ENCODE measurements around the gene COL10A1. TPM values are rescaled to one million over a fixed set of nuclear protein-coding genes. Genes with fewer than 3 reads are reported as not detected.

The COL10A1 gene
- total RNA-seq, result 0.05 TPM
- long read RNA-seq, result 0 reads

DNA sequence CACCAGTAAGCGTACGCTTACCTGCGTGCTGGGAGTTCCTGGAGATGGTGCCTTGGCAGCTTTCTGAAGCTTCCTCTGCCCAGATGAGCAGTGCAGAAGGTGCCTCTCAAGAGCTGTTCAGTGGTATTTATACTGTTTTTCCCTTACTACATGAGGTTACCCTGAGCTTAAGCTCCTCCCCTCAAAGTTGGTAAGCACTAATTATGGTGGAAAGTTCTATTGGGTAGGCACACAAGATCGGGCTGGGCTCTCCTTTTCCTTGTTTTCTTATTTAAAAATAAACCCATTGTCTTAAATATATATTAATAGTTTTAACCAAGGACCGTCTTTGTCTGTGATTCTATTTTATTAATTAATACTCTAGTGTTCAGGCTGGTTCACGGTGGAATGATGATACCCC, at the start of gene COL10A1:
Gene COL10A1 (minus strand): TSS at position 101 of the 400 bp plus-strand sequence. CDS start 640 bp downstream, outside the sequence.
- intact Hi-C loops (cut with micrococcal nuclease), result no loop called here
- no peak for DNase-seq
- TF ChIP-seq, protein P1, sequence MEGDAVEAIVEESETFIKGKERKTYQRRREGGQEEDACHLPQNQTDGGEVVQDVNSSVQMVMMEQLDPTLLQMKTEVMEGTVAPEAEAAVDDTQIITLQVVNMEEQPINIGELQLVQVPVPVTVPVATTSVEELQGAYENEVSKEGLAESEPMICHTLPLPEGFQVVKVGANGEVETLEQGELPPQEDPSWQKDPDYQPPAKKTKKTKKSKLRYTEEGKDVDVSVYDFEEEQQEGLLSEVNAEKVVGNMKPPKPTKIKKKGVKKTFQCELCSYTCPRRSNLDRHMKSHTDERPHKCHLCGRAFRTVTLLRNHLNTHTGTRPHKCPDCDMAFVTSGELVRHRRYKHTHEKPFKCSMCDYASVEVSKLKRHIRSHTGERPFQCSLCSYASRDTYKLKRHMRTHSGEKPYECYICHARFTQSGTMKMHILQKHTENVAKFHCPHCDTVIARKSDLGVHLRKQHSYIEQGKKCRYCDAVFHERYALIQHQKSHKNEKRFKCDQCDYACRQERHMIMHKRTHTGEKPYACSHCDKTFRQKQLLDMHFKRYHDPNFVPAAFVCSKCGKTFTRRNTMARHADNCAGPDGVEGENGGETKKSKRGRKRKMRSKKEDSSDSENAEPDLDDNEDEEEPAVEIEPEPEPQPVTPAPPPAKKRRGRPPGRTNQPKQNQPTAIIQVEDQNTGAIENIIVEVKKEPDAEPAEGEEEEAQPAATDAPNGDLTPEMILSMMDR (IDR thresholded peaks at IDR 0.05; ENCODE audit: borderline replicate concordance), result no peak
- no peaks in the 10 kb centered on the region for H3K27me3 ChIP-seq (ENCODE audit: low read depth)
- no peaks in the 10 kb centered on the region for H3K9me3 ChIP-seq (replicated peaks)
- H3K27ac ChIP-seq (replicated peaks), result no peak within 1 kb of the TSS
- H3K4me3 ChIP-seq, result no peak within 1 kb of the TSS
- H3K36me3 ChIP-seq, result peaks cover 7% of the 10 kb centered on the region
- H3K4me1 ChIP-seq, result peaks cover 19% of the 10 kb centered on the region

DNA sequence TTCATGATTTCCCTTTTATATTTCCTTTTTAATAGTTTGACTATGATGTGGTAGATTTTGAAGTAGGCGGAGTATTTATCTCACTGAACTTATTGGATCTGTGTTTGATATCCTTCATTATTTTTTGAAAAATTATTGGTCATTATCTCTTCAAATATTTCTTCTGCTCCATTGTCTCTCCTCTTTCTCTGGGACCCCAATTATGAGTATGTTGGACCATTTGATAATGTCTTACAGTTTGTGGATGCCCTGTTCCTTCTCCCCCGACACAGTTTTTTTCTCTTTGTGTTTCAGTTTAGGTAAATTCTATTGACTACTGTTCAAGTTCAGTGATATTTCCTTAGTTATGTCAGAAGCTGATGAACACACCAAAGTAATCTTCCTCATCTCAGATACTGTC, 49.4 kb upstream of the COL10A1 start:
- intact Hi-C loops (cut with micrococcal nuclease), result no loop called here
- DNase-seq, result no peak
- TF ChIP-seq, protein P1 (IDR thresholded peaks at IDR 0.05; ENCODE audit: borderline replicate concordance), result no peak
- H3K4me1 ChIP-seq, result peaks cover 7% of the 10 kb centered on the region
- H3K4me3 ChIP-seq, result no peak overlapping the region
- no peak overlapping the region for H3K27ac ChIP-seq (replicated peaks)
- H3K9me3 ChIP-seq (replicated peaks), result peaks cover 23% of the 10 kb centered on the region
- H3K27me3 ChIP-seq (ENCODE audit: low read depth), result no peaks in the 10 kb centered on the region
- peaks cover 17% of the 10 kb centered on the region for H3K36me3 ChIP-seq

DNA sequence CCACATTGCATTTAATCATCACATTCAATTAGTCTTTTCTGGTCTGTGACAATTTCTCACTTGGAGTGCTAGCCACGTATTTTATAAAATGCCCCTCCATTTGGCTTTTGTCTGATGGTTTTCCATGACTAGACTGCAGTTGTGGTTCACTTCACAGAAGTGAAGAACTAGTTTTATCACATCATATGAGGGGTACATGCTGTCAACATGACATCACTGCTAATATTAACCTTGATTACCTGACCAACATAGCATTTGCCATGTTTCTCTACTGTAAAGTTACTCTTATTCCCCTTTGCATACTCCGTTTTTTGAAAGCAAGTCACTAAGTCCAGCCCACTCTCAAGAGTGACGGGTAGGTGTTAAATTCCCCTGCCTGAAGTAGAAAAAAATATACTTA, 48.0 kb upstream of the COL10A1 start:
- TF ChIP-seq, protein P1 (IDR thresholded peaks at IDR 0.05; ENCODE audit: borderline replicate concordance), result no peak
- H3K9me3 ChIP-seq (replicated peaks), result peaks cover 23% of the 10 kb centered on the region
- H3K4me3 ChIP-seq, result no peak overlapping the region
- no peak for DNase-seq
- H3K27ac ChIP-seq (replicated peaks), result no peak overlapping the region
- H3K27me3 ChIP-seq (ENCODE audit: low read depth), result no peaks in the 10 kb centered on the region
- intact Hi-C loops (cut with micrococcal nuclease), result no loop called here
- peaks cover 8% of the 10 kb centered on the region for H3K4me1 ChIP-seq
- H3K36me3 ChIP-seq, result peaks cover 17% of the 10 kb centered on the region

DNA sequence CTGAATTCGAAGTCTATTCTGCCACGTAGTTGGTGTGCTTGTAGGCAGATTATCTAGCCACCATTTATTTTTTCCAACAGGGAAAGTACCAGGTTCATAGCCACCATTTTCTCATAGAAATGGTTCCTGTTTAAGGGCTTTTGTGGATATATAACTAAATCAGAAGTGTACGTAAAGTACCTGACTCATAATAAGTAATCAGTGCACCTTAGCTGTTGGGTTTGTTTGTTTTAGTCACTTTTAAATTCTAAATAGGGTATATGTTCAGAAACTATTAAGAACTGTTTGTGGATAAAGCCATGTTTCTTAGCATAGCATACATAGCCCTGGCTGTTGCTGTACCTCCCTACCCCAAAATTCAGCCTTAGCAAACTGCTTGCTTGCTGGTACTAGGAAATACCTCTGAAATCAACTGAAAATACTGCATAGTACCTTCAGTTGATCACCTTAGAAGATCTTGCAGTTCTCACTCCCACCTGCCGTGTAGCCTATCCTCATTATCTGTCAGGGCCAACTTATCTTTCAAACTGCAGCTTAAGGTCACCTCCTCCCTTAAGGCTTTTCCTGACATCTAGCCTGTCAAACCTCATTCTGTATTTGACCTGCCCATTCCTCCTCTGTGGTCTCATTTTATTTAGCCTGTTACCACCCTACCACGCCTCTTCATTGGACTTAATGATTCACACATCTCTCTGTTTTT, 44.6 kb upstream of the COL10A1 start:
- peaks cover 26% of the 10 kb centered on the region for H3K9me3 ChIP-seq (replicated peaks)
- intact Hi-C loops (cut with micrococcal nuclease), result no loop called here

DNA sequence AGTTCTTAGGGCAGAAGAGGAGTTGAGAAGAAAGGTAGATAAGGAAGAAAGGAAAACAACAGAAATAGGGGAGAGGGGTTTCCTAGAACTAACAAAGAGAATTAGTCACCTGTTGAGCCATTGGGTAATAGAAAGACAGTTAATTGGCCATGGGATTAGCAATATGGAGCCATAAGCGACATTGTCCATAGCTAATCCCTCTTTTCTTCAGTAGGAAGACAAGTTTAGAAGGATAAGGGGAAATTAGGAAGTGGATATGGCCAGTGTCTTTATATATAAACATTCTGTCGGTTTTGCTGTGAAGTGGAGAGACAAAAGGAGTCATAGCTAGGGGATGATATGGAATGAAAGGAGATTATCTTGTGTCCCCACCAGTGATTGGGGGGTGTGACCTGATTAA, 43.9 kb upstream of the COL10A1 start:
- DNase-seq, result no peak
- intact Hi-C loops (cut with micrococcal nuclease), result no loop called here
- Histone ChIP-seq H3K36me3 (peaks cover 3% of the 10 kb centered on the region), H3K4me1 (peaks cover 17% of the 10 kb centered on the region), H3K4me3 (no peak overlapping the region), H3K27ac (replicated peaks) (no peak overlapping the region), H3K9me3 (replicated peaks) (peaks cover 20% of the 10 kb centered on the region), H3K27me3 (ENCODE audit: low read depth) (no peaks in the 10 kb centered on the region)
- TF ChIP-seq, protein P1 (IDR thresholded peaks at IDR 0.05; ENCODE audit: borderline replicate concordance), result no peak

More for the DNA sequence above, 44.6 kb upstream of the COL10A1 start:
- Histone ChIP-seq H3K4me1 (peaks cover 17% of the 10 kb centered on the region), H3K27ac (replicated peaks) (no peak overlapping the region), H3K36me3 (peaks cover 9% of the 10 kb centered on the region), H3K4me3 (no peak overlapping the region), H3K27me3 (ENCODE audit: low read depth) (no peaks in the 10 kb centered on the region)
- DNase-seq, result no peak
- TF ChIP-seq, protein P1 (IDR thresholded peaks at IDR 0.05; ENCODE audit: borderline replicate concordance), result no peak
